GM12878 (cell line): ENCODE measurements around the gene TMOD2. TPM values are rescaled to one million over a fixed set of nuclear protein-coding genes. Genes with fewer than 3 reads are reported as not detected.

Experiments used
- BCL11A ChIP-seq: IDR thresholded peaks from 2 replicates; pipeline ENCODE4 v1.6.1; 2011; ENCODE audit warnings: low read depth, low read length
- BMI1 ChIP-seq: fragments of 450-650 bp; IDR thresholded peaks from 2 replicates; pipeline ENCODE4 v1.6.1; 2016; ENCODE audit warnings: mild to moderate bottlenecking, moderate library complexity, borderline replicate concordance
- CREM ChIP-seq: IDR thresholded peaks from 2 replicates; pipeline ENCODE4 v1.6.1; 2014; ENCODE audit warnings: antibody characterized with exemption, low read depth
- EED ChIP-seq: sonication (generic); IDR thresholded peaks from 2 replicates; pipeline ENCODE4 v1.6.1; 2016; ENCODE audit warnings: antibody characterized with exemption, low read depth
- EGR1 ChIP-seq, 2 experiments: IDR thresholded peaks; 1 replicate in 1 of 2; 2 replicates in 1 of 2; pipeline ENCODE4 v1.6.1; 2011 to 2012; ENCODE audit warnings: low read depth in 2 of 2, low read length in 2 of 2, borderline replicate concordance in 1 of 2, mild to moderate bottlenecking in 1 of 2, moderate library complexity in 1 of 2
- HDGF ChIP-seq: fragments of 450-650 bp; IDR thresholded peaks from 2 replicates; pipeline ENCODE4 v1.6.1; 2016; ENCODE audit warnings: antibody characterized with exemption
- KAT2A ChIP-seq: conservative IDR thresholded peaks from 2 replicates; pipeline ENCODE4 v1.6.1; 2011; ENCODE audit warnings: low read depth, low read length; ENCODE audit not compliant: control insufficient read depth
- KLF5 ChIP-seq: fragments of 450-650 bp; IDR thresholded peaks from 2 replicates; pipeline ENCODE4 v1.6.1; 2014; ENCODE audit warnings: mild to moderate bottlenecking; ENCODE audit not compliant: partially characterized antibody
- POLR2AphosphoS5 ChIP-seq: IDR thresholded peaks from 2 replicates; pipeline ENCODE4 v1.6.1; 2011; ENCODE audit warnings: mild to moderate bottlenecking, low read length, inconsistent platforms
- SIN3A ChIP-seq: IDR thresholded peaks from 2 replicates; pipeline ENCODE4 v1.6.1; 2012; ENCODE audit warnings: low read depth, low read length, improper control_type of control experiment
- TARDBP ChIP-seq: IDR thresholded peaks from 2 replicates; pipeline ENCODE4 v1.6.1; 2016; ENCODE audit warnings: borderline replicate concordance
- TCF12 ChIP-seq: IDR thresholded peaks from 2 replicates; pipeline ENCODE4 v1.6.1; 2011; ENCODE audit warnings: low read depth, mild to moderate bottlenecking, low read length
- WRNIP1 ChIP-seq: IDR thresholded peaks from 2 replicates; pipeline ENCODE4 v1.6.1; 2011; ENCODE audit warnings: low read depth, low read length, improper control_type of control experiment, borderline replicate concordance
- ZNF207 ChIP-seq: fragments of 450-650 bp; IDR thresholded peaks from 2 replicates; pipeline ENCODE4 v1.6.1; 2014; ENCODE audit warnings: antibody characterized with exemption, mild to moderate bottlenecking, borderline replicate concordance
- polyA plus RNA-seq, 11 experiments: library from polyadenylated mRNA; depleted of rRNA in 4 of 11; unstranded in 6 of 11; stranded (reverse) in 5 of 11; fragments of >200 nt; fragmentation: Nextera tagmentation in 4 of 11; fragmentation: Illumina TruSeq in 1 of 11; extraction: Ambion mirVana in 4 of 11; extraction: Trizol in 1 of 11; gene quantifications; 1 replicate in 1 of 11; 2 replicates in 10 of 11; pipeline versions ENCODE4 v1.2.1 to v1.2.3, GENCODE V29; 2011 to 2016; ENCODE audit warnings: inconsistent platforms in 2 of 11, missing spikeins in 2 of 11, low read depth in 1 of 11
- total RNA-seq, 4 experiments: library from RNA; depleted of rRNA in 3 of 4; stranded (reverse); fragments of >200 nt in 3 of 4; fragmentation: Illumina TruSeq in 1 of 4; extraction: Trizol in 1 of 4; gene quantifications; 2 replicates each; pipeline versions ENCODE4 v1.2.1 to v1.2.3, GENCODE V29; 2013 to 2021
- TF ChIP-seq, protein P1 (sequence below): fragments of 450-650 bp; IDR thresholded peaks from 2 replicates; pipeline ENCODE4 v1.6.1; 2017; ENCODE audit warnings: antibody characterized with exemption, mild to moderate bottlenecking, moderate library complexity
- TF ChIP-seq, protein P2 (sequence below): fragments of 450-650 bp; IDR thresholded peaks from 2 replicates; pipeline ENCODE4 v1.6.1; 2016; ENCODE audit warnings: mild to moderate bottlenecking, moderate library complexity, borderline replicate concordance
- TF ChIP-seq, protein P3 (sequence below): fragments of 450-650 bp; IDR thresholded peaks from 2 replicates; pipeline ENCODE4 v1.6.1; 2017; ENCODE audit warnings: mild to moderate bottlenecking, moderate library complexity

Gene TMOD2
- total and polyA plus RNA-seq, 10 of the 15 experiments (the other 5 are each of a cell fraction or from before 2014, with no cell fraction given): 0.61 to 15.2 (median 6.3) TPM

DNA sequence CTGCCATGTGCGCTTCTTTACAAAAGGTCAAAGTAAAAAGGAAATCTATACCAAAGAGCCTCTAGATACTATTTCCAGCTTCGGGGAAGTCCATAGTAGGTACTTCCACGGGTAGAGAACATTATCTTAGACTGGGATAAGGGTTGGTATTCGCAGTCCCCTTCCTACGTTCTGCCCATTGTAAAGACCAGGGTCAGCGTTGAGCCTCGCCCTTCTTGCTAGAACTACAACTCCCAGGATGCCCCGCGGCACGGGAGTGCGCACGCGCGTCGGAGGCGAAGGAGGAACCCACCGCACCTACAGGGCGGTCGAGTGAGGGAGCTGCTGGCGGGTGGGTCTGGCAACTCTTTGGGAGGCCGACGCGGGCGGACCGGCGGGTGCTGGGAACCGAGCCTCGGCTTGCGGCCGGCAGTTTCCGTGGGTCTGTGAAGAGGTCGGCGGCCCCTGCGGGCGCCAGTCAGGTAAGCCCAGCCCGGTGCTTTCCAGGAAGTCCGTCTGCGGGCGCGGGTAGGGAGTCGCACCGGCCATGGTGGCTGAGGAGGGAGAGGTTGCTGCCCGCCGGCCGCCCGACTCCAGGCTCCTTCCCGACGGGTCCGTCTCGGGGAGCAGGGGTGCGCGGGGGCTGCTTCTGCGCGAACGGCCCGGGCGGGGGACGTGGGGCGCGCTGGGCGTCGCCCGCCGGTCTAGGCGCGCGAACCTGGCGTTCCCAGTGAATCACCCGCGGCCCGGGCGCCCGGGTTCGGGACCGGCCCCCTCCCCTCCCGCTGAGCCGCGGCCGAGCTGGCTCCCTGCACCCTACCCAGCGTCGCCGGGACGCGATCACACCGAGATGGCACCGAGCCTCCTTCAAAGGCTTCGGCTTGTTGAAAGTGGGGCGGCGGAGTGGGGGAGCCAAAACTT, 78.2 kb downstream of the TMOD2 start, which contains the start of gene TMOD3 (continued):
- TF ChIP-seq KAT2A (no peak), ZNF207 (no peak), TARDBP (peak; percentile 57; the same call in 1 of the 2 replicates), CREM (0 out of 2 replicates have a peak, but pooled peaks have one; percentile 17), TCF12 (no peak; the same call in 1 of the 2 replicates), WRNIP1 (no peak), BMI1 (no peak), BCL11A (no peak), EED (no peak; the same call in 1 of the 2 replicates), KLF5 (peak; percentile 84), HDGF (0 out of 2 replicates have a peak, but pooled peaks have one; percentile 15), EGR1 (IDR thresholded peaks at IDR 0.05; ENCODE audit: borderline replicate concordance in 1 of 2, low read depth in 2 of 2, low read length in 2 of 2) (0 out of 3 replicates have a peak, but pooled peaks of 1 of the 2 experiments have one; percentile 22), SIN3A (no peak), POLR2AphosphoS5 (peak; percentile 84)
- TF ChIP-seq, protein P1, sequence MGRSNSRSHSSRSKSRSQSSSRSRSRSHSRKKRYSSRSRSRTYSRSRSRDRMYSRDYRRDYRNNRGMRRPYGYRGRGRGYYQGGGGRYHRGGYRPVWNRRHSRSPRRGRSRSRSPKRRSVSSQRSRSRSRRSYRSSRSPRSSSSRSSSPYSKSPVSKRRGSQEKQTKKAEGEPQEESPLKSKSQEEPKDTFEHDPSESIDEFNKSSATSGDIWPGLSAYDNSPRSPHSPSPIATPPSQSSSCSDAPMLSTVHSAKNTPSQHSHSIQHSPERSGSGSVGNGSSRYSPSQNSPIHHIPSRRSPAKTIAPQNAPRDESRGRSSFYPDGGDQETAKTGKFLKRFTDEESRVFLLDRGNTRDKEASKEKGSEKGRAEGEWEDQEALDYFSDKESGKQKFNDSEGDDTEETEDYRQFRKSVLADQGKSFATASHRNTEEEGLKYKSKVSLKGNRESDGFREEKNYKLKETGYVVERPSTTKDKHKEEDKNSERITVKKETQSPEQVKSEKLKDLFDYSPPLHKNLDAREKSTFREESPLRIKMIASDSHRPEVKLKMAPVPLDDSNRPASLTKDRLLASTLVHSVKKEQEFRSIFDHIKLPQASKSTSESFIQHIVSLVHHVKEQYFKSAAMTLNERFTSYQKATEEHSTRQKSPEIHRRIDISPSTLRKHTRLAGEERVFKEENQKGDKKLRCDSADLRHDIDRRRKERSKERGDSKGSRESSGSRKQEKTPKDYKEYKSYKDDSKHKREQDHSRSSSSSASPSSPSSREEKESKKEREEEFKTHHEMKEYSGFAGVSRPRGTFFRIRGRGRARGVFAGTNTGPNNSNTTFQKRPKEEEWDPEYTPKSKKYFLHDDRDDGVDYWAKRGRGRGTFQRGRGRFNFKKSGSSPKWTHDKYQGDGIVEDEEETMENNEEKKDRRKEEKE: no peak
- TF ChIP-seq, protein P2, sequence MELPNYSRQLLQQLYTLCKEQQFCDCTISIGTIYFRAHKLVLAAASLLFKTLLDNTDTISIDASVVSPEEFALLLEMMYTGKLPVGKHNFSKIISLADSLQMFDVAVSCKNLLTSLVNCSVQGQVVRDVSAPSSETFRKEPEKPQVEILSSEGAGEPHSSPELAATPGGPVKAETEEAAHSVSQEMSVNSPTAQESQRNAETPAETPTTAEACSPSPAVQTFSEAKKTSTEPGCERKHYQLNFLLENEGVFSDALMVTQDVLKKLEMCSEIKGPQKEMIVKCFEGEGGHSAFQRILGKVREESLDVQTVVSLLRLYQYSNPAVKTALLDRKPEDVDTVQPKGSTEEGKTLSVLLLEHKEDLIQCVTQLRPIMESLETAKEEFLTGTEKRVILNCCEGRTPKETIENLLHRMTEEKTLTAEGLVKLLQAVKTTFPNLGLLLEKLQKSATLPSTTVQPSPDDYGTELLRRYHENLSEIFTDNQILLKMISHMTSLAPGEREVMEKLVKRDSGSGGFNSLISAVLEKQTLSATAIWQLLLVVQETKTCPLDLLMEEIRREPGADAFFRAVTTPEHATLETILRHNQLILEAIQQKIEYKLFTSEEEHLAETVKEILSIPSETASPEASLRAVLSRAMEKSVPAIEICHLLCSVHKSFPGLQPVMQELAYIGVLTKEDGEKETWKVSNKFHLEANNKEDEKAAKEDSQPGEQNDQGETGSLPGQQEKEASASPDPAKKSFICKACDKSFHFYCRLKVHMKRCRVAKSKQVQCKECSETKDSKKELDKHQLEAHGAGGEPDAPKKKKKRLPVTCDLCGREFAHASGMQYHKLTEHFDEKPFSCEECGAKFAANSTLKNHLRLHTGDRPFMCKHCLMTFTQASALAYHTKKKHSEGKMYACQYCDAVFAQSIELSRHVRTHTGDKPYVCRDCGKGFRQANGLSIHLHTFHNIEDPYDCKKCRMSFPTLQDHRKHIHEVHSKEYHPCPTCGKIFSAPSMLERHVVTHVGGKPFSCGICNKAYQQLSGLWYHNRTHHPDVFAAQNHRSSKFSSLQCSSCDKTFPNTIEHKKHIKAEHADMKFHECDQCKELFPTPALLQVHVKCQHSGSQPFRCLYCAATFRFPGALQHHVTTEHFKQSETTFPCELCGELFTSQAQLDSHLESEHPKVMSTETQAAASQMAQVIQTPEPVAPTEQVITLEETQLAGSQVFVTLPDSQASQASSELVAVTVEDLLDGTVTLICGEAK: no peak; the same call in 1 of the 2 replicates
- TF ChIP-seq, protein P3, sequence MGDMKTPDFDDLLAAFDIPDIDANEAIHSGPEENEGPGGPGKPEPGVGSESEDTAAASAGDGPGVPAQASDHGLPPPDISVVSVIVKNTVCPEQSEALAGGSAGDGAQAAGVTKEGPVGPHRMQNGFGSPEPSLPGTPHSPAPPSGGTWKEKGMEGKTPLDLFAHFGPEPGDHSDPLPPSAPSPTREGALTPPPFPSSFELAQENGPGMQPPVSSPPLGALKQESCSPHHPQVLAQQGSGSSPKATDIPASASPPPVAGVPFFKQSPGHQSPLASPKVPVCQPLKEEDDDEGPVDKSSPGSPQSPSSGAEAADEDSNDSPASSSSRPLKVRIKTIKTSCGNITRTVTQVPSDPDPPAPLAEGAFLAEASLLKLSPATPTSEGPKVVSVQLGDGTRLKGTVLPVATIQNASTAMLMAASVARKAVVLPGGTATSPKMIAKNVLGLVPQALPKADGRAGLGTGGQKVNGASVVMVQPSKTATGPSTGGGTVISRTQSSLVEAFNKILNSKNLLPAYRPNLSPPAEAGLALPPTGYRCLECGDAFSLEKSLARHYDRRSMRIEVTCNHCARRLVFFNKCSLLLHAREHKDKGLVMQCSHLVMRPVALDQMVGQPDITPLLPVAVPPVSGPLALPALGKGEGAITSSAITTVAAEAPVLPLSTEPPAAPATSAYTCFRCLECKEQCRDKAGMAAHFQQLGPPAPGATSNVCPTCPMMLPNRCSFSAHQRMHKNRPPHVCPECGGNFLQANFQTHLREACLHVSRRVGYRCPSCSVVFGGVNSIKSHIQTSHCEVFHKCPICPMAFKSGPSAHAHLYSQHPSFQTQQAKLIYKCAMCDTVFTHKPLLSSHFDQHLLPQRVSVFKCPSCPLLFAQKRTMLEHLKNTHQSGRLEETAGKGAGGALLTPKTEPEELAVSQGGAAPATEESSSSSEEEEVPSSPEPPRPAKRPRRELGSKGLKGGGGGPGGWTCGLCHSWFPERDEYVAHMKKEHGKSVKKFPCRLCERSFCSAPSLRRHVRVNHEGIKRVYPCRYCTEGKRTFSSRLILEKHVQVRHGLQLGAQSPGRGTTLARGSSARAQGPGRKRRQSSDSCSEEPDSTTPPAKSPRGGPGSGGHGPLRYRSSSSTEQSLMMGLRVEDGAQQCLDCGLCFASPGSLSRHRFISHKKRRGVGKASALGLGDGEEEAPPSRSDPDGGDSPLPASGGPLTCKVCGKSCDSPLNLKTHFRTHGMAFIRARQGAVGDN: no peak
